Measurements from ENCODE around the gene FUT2.

DNA sequence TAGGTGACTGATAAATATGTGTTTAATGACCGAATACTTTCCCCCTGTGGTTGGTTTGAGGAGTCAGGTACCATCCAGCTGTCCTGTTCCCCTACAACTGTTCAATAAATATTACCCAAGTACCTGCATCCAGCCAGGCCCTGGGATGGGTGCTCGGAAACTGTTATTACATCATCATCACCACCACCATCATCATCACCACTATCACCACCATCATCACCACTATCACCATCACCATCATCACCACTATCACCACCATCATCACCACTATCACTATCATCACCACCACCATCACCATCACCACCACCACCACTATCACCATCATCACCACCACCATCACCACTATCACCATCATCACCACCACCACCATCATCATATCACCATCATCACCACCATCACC lies 27.0 kb upstream of the FUT2 start:
- TF ChIP-seq, protein P1, sequence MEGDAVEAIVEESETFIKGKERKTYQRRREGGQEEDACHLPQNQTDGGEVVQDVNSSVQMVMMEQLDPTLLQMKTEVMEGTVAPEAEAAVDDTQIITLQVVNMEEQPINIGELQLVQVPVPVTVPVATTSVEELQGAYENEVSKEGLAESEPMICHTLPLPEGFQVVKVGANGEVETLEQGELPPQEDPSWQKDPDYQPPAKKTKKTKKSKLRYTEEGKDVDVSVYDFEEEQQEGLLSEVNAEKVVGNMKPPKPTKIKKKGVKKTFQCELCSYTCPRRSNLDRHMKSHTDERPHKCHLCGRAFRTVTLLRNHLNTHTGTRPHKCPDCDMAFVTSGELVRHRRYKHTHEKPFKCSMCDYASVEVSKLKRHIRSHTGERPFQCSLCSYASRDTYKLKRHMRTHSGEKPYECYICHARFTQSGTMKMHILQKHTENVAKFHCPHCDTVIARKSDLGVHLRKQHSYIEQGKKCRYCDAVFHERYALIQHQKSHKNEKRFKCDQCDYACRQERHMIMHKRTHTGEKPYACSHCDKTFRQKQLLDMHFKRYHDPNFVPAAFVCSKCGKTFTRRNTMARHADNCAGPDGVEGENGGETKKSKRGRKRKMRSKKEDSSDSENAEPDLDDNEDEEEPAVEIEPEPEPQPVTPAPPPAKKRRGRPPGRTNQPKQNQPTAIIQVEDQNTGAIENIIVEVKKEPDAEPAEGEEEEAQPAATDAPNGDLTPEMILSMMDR (IDR thresholded peaks at IDR 0.05) = no peak
- TF ChIP-seq POLR2A (IDR thresholded peaks at IDR 0.05; ENCODE audit: low read depth) (no peak), POLR2AphosphoS5 (IDR thresholded peaks at IDR 0.05) (no peak)

All from esophagus muscularis mucosa (tissue), 3 donors.